Measurements from ENCODE around the gene ETV7.

- TF ChIP-seq EZH2 (IDR thresholded peaks at IDR 0.05; ENCODE audit: low read length, missing control alignments): no peak
- no peak for TF ChIP-seq CTCF (conservative IDR thresholded peaks at IDR 0.05 in 1 of 2, IDR thresholded peaks at IDR 0.05 in 1 of 2; ENCODE audit: low read depth in 1 of 2, low read length in 2 of 2)
Measured at GRCh38 chr6:36328600-36328999, 58.9 kb downstream of the ETV7 start.

All from fibroblast of lung (primary cell).